GM21515 (cell line): ENCODE measurements around the gene MMAB.
"Not testable (repeated sequence)": the region's sequence is repeated elsewhere in the genome, so short reads cannot be mapped to it uniquely, and the experiment has no call there.

ENCODE experiments used
- ATAC-seq: cut with Tn5 transposase; IDR thresholded peaks from one replicate; pipeline ENCODE4 v1.9.1; 2021; ENCODE audit not compliant: unreplicated experiment

MMAB gene

DNA sequence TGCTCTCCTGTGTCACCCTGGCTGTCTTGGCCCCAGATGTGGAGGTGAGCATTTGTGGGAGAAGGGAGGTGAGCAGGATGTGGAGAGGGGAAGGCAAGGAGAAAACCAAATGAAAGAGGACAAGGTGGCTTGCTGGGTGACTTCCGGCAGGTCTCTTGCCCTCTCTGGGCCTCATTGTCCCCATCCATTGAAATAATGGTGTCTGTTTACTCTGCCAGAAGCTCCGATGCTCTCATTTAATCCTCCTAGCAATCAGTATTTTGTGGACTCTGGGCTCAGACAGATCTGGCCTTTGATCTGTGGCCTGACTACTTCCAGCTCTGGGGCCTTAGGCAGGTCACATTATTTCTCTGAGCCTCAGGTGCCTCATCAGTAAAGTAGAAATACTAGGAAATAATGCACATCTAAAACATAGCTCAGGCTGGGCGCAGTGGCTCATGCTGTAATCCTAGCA is 30.9 kb upstream of the MMAB start:
- ATAC-seq: no peak

DNA sequence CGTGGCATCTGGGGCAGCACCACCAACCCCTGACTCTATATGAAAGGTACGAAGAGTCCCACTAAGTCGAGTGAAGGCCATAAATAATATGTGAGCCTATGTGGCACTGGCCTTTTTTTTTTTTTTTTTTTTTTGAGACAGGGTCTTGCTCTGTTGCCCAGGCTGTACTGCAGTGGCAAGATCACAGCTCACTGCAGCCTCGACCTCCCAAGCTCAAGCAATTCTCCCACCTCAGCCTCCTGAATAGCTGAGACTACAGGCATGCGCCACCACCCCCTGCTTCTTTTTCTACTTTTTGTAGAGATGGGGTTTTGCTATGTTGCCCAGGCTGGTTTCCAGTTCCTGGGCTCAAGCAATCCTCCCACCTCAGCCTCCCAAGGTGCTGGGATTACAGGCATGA is 28.8 kb upstream of the MMAB start:
- not testable (repeated sequence) for ATAC-seq

DNA sequence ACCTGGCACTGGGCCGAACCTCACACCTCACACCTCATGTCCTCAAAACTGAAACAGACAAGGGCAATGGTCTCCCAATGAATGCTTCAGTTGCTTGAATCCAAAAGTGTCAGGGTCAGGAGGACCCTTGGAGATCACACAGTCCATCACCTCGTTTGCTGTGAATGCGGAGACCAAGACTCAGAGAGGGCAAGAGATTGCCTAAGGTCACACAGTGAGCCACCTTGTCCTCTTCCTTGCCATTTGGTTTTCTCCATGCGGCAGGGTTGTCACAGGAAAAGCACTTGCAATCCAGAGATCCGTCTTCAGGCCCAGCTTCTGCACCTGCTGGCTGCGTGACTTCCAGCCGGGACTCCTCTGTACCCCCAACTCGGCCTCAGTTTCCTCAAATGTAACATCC is 28.3 kb upstream of the MMAB start:
- ATAC-seq: no peak

DNA sequence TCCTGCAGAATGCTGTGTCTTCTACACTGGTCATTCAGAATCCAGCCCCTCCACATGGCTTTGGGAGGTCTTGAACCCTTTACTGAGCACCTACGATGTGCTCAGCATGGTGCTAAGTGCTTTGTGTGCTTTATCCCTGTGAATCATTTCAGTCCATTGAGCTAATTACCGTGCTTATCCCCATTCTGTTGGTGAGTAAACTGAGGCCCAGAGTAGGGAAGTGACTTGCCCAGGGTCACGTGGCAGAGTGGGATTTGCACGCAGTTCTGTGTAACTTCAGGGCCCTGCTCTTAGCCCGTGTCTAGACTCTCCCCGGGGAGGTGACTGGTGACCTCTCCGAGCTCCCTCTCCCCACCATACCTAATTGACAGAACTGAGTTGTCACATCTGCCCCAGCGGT is 27.7 kb upstream of the MMAB start:
- ATAC-seq: no peak

DNA sequence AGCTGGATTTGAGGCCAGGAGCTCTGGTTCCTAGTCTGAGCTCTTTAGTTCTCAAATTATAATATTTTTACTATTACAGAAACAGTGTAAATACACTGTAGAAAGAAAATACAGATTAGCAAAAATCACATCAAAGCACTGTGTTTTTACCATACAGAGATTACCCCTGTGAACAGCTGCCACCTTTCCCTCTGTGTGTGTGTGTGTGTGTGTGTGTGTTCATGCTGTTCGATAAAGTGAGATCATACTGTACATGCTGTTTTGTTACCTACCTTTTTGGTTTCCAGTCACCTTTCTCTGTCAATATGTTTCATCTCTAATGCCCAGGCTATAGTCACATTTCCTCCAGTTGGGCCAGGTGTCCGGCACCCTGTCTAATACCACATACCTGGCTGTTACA is 27.2 kb upstream of the MMAB start:
- no peak for ATAC-seq

DNA sequence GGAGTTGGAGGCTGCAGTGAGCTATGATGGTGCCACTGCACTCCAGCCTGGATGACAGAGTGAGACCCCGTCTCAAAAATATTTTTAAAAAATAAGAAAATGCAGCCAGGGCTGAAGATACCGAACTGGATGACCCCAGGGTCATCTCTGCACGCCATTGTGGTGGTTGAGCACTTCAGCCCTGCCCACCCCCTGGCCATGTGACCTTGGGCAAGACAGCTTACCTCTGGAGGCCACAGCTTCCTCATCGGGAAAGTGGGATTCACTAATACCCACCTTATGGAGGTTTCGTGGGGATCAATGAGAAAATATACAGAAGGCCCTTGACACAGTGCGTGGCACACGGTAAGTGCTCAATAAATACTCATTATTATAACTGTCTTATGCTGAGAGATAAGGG is 25.8 kb upstream of the MMAB start:
- no peak for ATAC-seq

DNA sequence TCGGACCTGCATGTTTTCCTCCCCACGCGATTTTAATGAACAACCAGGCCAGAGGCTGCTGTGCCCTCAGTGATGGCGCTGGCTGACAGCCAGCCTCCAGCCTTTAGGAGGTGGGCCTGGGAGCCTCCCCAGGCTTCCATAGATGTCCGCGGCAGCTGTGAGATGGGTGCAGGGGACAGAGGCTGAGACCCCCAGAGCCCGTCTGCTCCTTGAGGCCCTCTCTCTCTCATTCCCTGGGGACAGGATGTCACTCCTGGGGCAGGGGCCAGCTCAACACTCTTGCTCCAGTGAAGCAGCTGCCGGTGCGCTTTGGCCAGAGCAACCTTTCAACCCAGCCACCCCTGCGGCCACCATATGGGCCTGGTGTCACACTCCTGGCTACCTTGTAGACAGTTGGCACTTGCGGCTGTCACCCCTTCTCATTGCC is 25.1 kb upstream of the MMAB start:
- no peak for ATAC-seq

DNA sequence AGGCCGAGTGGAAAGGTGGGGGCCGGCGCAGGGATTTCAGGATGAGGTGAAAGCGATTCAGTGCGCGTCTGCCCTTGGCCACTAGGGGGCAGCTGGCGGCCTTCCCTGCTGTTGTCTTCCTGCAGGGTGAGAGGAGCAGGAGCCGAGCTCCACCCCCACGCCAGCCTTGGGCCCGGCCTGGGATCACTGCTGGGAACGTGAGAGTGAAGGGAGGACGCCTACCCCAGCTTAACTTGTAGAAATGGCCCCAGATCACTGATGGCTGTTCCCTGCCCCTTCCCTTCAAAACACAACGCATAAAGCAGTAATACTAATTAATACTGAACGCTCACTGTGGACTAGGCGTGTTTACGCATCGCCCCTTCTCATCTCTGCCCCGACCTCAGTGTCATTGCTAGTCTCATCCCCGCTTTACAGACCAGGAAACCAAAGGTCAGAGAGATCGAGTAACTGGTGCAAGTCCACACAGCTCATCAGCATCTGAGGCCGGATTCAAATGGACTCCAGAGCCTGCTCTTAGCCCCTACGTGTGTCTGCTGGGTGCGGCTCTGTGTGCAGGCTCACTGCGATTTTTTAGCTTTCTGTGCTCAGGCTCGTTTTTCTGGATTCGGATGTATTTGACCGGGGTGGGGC is 24.6 kb upstream of the MMAB start:
- ATAC-seq: no peak

DNA sequence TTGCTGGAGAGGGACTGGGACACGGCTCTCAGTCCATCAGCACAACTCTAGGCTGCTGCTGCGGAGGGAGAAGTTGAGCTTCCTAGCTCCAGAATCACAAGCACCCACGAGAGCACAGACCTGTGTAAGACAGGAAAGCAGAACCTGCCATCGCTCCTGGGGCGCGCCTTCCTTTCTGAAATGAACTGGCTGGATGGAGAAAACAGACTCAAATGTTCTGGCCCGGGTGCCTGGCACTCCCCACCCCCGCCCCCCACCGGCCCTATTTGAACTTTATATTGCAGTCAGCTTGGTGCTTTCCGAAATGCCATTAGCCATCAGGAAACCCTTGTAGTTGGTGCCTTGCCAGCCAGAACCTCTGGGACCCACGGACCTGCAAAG is 24.1 kb upstream of the MMAB start:
- ATAC-seq: no peak

DNA sequence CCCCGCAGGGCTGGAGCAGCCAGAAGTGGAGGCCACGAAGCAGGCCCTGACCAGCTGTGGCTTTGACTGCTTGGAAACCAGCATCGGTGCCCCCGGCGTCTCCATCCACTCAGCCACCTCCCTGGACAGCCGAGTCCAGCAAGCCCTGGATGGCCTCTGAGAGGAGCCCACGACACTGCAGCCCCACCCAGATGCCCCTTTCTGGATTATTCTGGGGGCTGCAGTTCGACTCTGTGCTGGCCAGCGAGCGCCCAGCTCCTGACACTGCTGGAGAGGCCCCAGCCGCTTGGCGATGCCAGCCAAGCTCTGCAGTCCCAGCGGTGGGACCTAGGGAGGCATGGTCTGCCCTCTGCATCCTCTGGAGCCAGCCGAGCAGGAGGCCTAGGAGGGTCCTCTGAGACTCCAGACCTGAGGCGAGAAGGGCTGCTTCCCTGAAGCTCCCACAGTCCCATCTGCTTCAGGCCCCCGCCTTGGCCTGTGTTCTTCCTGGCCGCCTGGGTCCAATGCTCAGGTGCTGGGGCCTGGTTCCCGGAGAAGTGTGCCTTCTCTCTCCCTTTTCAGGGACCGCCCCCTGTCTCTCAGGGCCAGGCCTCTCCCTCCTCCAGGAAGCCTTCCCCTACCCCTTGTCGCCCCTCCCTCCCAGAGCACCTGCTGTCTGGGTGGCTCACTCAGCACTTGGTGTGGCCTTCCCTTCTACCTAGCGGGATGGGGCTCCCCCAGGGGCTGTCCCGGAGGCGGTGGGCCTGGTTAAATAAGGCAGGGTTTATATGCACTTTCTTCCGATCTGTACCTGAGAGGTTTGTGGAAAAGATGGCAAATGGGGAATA is 23.3 kb upstream of the MMAB start:
- ATAC-seq: no peak

DNA sequence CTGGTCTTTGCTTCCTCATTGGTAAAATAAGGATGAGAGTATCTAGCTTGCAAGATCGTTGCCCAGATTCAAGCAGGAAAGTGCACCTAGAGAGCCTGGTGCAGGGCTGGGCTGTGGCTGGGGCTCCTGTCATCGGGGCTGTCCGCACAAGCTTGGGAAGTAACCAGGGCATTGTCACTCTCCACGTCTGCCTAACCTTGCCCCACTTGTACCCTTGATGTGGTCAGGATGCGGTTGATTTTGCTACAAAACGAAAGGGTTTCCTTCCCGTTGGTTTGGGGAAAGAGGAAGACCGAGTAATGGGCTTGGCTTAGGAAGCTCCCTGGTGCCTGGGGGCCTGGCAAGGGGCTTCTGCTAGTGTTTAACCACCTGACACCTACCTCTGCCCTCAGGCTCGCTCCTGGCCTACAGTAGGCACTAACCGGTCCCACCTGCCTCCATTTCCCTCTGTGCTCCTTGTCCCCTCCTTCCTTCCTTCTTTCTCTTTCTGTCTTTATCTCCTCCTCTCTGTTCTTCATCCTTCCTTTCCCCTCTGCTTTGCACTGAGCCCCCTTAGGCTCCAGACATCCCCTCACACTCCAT is 22.1 kb upstream of the MMAB start:
- ATAC-seq: no peak

DNA sequence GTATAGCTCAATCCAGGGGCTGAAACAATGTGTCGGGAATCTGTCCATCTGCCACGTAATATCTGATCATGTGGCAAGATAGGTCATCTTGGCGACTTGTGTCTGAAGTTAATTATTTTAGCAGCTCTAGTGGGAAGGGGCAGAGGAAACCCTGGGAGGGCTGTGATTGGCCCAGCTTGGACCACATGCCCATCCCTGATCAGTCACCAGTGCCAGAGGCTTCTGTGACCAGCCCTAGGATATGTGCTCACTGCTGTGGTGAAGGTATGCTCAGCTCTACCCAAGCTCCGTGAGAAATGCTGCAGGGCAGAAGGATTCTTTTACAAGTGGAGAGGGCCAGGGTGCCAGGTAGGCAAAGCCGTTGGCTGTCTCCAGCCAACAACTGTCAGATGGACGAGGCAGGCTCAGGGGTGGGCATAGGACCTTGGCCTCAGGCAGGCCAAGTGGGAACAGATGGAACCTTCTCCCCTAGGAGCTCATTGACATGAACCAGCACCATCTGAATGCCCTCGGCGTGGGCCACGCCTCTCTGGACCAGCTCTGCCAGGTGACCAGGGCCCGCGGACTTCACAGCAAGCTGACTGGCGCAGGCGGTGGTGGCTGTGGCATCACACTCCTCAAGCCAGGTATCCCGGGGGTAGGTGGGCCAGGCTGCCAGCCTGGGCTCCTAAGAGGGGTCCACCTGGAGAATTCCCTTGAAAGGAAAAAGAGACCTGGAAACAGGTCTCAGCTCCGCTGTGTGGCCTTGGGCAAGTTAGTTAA is 21.4 kb upstream of the MMAB start:
- ATAC-seq: no peak

DNA sequence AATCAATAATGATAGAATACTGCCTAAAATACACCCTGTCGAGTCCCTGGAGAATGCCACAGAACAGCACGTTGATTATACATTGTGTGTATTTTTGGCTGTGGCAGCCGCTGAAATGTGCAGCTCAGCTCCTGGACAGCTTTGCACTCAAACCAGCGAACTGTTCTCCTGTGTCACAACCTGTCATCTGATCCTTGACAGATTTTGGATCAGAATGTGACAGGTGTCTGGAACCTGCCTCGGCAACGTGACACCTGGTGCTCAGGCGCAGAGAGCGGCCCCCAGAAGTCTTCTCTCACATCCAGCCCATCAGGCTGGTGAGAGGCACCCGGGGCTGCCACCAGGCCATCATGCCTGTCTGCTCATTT is 19.6 kb upstream of the MMAB start:
- no peak for ATAC-seq

DNA sequence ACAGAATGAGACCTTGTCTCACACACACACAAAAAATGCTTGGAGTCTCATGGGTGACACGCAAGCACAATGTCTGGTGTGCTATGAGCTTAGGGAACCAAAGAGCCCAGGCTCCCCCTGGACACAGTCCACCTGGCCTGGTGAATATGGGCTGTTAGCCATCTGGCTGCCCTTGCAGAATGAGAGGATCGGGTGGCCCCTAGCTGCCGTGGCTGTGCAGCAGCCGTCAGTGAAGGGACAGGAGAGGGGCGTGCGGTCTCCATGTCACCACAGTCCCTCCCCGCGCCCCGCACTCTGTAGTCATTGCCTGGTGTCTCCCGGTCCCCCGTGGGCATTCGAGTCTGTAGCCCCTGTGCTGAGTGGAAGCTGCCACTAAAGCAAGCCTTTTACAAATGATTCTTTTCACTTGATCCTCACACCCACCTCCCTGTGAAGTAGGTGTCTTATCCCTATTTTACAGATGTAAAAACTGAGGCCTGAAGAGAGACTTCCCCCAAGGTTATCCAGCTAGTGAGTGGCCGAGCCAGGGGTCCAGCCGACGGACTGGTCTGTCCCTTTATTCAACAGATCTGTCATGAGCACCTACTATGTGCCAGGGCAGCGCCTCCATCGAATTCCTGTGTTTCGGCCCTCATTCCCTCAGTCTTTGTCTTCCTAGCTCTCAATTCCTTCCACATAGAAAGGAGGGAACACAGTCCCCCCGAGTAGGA is 19.0 kb upstream of the MMAB start:
- no peak for ATAC-seq

DNA sequence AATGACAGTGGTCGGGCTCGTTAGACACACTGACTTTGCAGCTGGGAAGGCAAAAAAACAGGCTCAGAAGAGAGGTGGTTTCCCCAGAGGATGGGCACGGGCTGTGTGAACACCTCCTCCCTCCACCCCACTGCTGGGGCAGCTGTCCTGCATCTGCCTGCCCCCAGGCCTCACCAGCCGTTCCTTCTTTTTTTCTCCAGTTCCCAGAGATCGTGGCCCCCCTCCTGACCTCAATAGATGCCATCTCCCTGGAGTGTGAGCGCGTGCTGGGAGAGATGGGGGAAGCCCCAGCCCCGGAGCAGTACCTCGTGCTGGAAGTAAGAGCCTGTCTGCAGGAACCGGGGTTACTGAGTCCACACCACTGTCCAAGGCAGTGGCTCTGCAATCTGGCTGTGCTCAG is 17.7 kb upstream of the MMAB start:
- ATAC-seq: no peak

DNA sequence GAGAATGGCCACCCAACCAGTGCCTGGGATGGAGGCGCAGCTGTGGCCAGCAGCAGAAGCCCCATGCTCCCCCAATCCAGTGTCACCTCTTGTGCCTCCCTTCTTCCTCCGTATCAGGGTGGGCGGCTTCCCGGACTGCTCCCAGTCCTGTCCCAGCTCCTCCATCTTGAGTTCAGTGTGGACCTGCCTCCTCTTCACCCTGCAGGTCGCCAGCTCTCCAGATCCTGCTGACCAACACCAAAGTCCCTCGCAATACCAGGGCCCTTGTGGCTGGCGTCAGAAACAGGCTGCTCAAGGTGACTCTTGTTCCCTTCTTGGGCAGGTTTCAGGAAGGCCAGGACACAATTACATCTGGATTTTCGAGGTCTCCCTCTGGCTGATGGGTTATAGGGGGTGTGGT is 17.3 kb upstream of the MMAB start:
- no peak for ATAC-seq

DNA sequence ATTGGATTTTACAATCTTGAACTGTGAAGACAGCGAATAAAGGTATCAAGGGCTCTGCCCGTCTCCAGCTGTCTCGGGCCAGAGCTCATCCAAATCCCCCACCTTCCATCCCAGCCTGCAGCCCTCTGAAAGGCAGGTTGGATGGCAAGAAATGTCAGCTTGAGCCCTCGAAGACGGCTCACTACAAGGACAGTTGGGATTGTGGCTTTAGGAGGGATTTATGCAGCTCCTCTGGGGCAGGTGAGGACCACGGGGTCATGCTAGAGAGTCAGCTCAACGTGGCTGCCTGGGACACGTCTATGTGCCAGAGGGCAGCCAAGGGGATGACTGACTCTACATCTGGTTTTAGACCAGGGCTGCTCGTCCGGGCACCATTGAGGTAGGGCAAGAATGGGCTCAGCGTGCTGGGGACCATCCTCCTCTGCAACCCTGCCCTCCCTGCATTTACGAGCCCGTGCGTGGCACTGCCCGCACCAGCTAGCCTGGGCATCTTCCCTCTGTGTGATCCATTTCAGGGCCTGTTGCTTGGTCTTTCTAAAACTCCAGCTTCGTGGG is 16.5 kb upstream of the MMAB start:
- ATAC-seq: no peak

DNA sequence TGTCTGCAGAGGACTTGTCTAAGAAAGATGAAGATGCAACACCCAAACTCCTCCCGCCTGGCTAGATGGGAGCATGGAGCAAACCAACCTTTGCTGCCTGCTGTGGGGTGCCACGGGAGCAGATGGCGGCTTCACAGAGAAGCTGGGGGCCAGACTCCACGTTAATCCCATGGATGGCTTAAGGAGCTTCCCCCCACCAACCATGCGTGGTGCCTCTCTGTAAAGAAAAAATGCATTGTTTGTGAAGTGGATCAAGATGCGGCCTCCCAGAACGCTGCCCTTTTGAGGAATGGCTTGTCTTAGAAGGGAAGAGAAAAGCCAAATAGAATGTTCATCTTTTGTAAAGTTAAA is 15.9 kb upstream of the MMAB start:
- ATAC-seq: no peak

DNA sequence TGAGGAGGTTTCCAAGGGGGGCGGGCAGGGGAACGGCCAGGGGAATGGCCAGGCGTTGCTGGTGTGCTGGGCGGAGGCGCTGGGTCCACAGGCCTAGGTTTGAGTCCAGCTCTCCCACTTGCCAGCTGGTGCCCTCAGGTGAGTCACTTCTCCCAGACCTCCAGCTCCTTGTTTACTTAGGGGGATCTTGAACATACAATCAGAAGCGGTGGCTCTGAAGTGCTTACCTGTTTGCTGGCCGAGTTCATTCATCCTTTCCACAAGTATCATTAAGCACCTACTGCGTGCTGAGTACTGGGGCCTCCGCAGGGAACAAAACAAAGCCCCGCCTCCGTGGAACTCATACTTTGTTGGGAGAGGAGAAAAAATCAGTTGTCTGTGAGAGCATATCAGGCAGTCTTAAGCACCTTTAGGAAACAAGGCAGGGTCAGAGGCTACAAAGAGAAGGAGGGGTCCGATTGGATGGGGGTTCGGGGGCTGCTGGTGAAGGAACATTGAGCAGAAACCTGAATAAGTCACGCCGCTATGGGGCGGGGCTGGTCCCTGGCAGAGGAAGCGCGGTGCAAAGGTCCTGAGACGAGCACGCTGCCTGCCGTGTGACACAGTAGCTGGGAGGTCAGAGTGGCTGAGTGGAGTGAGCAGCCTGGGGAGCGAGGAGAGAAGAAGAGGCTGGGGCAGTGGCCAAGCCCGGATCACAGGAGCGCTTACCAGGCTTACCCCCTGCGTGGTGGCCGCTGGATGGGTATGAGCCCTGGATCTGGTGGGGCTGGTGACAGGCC is 15.3 kb upstream of the MMAB start:
- ATAC-seq: no peak

DNA sequence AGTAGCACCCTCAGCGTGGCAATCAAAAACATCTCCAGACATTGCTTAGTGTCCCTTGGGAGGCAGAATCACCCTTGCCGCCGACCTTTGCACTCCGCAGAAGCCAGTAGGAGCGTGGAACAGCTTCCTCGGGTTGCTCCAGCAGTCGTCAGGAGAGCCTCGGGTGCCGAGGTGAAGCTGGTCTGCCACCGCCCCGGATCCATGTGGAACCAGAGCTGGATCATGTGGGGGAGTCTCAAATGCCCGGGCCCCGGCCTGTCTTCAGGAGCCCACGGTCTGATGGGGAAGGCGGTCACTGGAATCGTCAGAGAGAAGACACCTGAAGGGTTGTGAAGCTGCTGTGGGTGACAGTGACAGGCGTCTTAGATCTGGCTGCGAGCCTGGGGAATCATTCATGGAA is 14.6 kb upstream of the MMAB start:
- no peak for ATAC-seq
